HG02763 (cell line): ENCODE measurements around the gene BRF1.

Source experiments
- ATAC-seq: cut with Tn5 transposase; IDR thresholded peaks from one replicate; pipeline ENCODE4 v1.9.1; 2021; ENCODE audit warnings: mild to moderate bottlenecking, moderate library complexity; ENCODE audit not compliant: unreplicated experiment

Gene BRF1

DNA sequence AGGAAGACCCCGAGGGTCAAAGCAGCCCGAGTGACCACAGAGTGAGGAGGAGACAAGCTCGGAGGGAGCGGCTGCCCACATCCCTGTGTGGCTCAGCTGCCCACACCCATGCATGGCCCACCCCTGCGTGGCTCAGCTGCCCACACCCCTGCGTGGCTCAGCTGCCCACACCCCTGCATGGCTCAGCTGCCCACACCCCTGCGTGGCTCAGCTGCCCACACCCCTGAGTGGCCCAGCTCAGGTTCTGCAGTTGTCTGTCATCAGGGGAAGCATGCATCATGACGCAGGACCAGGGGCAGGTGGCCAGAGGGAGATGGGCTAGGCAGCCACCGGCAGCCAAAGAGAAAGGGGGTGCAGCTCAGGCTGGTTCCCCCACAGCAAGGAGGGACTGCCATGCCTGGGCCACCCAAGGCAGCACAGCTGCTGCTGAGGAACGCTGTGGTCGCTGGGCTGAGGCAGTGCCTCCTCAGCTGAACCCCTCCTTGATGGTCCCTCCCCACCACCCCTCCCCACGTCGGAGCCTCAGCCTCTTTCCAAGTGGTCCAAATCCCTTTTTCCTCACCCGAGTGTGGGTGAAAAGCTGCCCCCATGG lies 86.4 kb downstream of the BRF1 start:
- no peak for ATAC-seq

DNA sequence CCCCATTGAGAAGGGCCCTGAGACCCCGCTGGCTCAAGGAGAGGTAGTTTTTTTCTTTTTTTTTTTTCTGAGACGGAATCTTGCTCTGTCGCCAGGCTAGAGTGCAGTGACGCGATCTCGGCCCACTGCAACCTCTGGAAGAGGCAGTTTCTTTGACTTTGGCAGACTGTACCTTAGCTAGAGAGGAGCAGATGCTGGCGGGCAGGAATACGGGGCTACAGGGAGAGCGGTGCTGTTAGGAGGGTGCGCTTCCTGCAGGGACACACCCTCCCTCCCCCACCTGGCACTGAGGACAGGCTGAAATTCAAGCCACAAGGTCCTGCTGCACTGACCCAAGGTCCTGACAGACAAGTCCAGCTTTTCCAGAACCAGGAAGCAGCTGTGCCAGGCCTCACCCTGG lies 87.4 kb downstream of the BRF1 start:
- no peak for ATAC-seq

DNA sequence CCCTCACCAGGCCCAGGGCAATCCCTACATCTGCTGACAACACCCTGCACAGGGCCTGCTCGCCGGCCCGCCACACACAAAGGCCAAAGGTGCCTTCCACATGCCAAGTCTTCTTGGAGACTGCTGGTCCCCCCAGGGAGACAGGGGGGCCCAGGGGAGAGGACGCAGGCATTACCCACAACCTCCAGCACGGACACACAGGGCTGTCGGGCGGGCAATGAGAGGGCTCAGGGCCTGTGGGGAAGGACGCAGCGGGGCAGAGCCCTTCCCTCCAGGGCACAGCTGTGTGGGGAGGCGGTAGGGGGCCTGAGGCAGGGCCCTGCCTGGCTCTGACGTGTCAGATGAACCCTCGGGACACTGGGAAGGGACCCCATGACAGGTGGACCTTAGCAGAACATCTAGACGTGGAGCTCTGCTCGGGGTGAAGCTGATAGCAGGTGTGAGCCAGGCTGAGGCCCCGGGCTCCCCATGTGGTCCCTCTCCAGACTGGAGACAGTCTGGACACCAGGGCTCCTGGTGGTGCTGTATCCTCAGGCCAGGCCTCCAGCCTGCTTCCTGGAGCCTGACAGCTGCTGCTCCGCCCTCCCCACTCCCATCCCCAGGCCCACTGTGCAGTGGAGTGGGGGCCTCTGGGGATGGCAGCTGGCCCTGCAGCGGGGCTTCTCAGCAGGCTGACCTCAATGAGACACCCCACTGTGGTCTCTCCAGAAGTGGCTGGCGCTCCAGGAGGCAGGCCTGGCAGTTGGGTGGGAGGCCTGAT lies 88.1 kb downstream of the BRF1 start:
- ATAC-seq, result no peak

DNA sequence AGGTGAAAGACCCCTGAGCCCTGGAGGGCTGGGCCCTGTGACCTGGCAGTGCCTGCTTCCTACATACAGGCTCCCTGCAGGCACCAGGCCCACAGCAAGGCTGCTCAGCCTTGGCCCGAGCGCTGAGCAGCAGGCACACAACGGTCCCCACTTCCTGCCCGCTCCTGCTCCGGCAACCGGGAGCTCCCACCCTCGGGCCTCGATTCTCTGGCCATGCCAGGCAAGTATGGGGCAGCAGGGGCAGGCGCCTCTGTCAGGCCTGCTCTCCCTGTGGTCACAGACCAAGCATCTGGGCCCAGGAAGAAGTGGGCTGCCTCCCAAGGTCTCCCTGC lies 89.1 kb downstream of the BRF1 start:
- ATAC-seq, result no peak

DNA sequence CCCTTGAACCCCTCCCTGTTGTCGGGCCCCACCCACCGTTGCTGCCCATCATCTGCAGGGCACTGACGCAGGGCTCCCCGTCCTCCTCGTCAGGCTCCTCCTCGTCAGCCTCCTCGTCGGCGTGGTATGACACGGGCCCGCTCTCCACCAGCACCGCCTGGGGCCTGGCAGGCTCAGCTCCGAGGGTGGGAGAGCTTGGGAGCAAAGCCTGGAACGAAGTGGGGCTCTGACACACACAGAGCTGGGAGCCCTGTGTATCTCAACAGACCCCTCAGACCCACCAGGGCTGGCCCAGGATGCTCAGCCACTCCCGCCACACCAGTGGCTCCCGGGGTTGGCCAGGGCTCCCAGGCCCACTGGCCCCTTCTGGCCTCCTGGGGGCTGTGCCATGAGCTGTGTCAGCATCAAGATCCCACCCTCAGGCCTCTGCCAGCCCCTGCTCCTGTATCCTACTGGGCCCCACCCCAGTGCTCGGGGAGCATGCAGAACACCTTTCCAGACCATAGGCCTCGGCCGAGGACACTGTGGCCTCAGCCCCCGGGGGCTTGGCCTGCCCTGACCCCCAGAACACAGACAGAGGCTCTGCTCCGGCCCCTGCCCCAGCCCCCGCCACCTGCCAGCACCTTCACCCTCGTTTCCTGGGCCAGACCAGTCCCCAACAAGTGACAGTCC lies 89.6 kb downstream of the BRF1 start:
- ATAC-seq, result no peak

DNA sequence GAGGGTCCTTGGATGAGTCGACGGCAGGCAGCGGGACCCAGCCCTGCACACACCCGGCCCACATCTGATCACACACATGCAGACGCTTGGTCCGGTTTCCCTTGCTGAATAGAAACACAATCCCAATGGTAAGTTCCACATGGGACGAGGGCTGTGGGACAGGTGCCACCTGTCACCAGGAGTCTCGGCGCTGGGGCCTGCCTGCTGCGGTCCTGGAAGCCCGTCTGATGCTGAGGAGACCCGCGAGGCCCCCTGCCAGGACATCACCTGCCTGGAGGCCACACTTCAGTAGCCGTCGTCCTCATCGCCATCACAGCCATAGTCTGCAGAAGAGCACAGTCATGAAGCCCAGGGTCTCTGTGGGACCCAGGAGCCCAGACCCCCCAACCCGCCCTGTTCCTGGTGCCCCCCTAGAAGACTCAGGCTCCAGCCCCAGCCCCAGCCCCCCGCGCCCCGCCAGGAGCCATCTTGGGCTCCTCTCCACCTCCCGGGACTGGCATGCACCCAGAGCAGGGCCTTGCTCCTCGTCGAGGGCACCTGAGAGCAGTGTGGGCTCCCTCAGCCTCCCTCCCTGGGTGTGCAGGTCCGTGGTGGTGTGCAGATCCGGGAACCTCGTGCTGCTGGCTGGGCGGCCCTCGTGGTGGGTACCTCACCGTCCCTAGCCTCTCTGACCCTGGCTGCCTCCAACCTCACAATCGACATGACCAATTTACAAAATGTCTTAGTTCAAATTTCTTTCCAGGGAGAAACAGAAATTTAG lies 90.4 kb downstream of the BRF1 start:
- no peak for ATAC-seq

DNA sequence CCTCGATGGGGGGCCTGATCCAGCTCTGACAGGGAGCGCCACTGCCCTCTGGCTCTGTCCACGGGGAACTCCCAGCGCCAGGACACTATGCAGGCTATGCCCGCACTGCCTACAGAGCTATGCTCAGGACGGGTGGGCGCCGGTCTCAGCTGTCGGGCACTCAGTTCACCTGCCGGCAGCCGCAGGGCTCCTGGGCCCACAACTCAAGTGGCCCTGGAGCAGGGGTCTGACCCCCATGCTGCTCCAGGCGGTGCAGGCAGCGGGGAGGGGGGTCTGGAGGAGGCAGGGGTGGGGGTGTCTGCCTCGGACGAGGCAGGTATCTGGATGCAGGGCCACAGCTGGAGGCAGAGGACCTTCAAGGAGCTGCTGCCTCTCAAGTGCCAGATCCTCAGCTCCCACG lies 91.2 kb downstream of the BRF1 start:
- ATAC-seq, result no peak

DNA sequence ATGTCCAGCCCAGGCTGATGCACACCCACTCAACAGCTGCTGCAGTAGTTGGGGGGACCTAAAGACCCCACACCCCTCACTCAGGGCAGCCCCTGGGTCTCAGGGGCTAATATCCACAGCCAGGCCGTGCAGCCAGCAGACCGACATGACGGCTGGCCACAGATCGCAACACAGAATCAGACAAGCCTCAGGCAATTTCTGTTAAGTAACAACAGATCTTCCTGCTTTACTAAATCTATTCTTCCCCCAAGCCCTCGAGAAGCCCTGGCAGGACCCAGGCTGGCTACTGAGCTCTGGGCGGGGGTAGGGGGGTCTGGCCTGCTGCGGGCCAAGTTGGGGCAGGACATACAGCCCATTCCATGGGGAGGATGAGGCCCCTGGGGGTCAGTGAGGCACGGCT lies 91.7 kb downstream of the BRF1 start:
- no peak for ATAC-seq

DNA sequence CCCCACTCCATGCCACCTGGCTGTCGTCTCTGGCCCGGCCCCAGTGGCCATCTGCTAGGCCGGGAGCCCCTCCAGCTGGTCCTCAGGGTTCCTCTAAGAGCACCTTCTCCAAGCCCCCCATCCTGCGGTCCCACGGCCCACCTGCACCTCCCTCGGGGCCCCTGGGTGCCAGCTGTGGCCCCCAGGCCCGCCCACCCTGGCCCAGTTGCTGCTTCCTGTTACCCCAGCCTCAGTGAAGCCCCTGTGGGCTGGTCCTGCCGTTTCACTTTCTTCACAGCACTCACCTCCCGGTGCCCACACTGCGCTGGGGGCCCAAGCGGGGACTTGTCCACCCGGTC lies 92.1 kb downstream of the BRF1 start:
- ATAC-seq, result no peak

DNA sequence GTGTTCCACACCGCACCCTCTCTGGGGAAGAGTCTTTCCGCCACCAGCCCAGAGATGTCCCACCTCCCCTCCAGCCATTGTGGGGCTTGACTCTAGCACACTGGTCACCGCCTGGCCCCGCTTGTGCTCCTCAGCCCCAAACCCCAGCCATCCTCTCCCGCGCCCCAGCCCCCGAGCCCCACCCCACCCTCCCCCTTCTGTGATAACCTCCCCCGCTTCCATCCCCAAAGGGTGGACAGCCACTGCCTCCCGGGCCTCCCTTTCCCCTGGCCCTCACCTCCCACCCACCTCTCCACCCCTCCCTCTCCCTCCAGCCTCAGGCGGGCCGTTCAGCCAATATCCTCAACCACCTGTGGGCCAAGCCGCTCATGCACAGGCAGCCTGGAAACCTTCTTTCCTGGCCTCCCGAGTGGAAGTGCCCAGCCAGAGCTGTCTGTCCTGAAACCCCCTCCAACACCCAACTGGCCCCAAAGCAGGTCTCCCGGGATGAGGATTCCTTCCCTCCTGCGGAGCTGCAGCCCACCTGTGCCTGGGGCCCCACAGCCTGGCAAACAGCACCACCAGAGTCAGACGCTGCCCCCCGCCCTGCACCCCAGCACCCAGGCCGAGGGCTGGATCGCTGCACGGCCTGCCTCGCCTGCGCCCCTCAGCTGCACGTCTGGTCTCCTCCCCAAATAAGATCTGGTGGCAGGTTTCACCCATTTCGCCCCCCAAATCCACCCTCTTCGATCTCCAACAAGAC lies 92.6 kb downstream of the BRF1 start:
- no peak for ATAC-seq

DNA sequence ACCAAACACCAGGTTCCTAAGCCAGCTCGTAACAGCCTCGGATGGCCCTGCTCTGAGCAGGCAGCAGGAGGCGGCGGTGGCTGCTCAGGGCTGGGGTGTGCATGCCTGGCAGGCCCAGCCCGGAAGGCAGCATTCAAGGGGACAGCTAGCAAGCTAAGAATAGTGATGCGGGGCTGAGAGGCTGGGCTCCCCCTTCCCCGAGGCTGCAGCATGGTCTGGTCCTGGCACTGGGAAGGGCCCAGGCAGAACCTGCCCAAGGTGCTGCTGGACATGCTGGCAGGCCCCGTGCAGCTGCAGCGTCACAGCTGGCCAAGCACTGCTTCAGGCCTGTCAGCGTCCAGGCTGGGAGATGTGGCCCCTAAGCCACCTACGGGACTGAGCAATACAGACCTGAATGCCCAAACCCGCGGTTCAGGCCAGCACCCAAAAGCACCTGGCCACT lies 93.3 kb downstream of the BRF1 start:
- no peak for ATAC-seq

DNA sequence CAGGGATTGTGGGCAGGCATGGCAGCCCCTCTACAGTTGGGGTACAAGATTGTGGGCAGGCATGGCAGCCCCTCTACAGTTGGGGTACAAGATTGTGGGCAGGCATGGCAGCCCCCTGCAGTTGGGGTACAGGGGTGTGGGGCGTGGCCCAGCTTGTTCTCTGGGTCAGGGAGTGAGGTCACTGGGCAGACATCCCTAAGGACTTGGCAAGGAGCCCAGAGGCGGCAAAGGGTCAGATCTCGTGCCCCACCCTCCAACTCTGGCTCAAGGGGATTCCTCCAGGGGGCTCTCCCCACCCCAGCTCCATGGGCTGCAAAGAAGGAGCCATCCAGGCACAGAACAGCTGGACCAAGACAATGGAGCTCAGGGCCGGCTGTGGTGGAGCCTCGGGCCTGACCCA lies 93.9 kb downstream of the BRF1 start:
- no peak for ATAC-seq

DNA sequence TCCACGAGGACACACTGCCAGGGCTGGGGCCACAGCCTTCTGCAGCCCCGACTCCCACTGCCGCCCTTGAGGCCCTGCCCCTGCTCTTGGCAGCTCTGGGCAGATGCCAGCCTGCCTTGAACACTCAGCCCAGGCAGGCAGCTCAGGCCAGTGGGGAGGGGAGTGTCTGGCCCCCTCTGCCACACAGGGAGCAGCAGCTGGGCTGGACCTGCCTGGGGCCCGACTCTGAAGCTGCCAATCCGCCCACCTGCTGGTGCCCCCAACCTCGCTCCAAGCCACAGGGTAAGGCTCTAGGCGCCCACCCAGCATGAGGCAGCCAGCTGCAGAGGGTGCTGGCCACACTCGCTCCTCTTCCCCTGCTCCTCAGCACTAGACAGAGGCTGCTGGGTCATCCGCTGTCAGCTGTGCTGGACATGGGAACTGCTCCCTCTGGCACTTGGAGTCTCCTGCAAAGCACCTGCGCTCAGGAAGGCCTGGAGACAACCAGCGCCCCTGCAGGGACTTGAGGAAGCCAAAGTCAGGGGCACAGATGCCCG lies 95.1 kb downstream of the BRF1 start:
- no peak for ATAC-seq

DNA sequence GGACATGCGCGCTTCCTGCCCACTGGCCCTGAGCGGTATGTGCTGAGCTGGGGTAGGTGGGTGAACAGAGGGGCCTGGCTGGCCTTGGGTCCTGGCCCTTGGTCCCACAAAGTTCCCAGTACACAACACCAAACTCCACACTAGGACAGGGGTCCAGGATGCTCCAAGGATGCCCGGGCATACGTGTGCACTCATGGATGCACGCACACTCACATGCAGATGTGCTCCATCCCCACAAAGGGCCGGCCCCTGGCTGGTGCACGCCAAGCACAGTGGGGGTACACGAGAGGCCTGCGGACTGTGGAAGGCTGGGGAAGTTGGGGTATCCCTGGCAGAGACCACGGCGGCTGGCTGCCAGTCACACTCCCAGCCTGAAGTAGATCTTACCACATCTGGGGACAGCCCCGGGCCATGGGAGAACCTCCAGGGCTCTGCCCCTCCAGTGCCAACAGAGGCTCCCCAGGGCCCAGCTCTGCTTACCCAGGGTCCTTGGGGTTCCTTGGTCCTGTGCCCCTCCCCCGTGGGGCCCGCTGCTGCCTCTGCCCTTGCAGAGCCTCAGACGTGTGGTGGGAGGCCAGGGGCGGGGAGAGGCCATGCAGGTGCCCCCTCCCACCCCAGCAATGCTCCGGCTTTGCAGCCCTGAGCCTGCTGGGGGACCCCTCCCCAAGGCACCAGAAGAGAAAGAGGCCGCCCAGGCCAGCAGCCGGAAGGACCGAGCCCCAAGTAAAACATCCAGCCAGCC lies 95.7 kb downstream of the BRF1 start:
- no peak for ATAC-seq

DNA sequence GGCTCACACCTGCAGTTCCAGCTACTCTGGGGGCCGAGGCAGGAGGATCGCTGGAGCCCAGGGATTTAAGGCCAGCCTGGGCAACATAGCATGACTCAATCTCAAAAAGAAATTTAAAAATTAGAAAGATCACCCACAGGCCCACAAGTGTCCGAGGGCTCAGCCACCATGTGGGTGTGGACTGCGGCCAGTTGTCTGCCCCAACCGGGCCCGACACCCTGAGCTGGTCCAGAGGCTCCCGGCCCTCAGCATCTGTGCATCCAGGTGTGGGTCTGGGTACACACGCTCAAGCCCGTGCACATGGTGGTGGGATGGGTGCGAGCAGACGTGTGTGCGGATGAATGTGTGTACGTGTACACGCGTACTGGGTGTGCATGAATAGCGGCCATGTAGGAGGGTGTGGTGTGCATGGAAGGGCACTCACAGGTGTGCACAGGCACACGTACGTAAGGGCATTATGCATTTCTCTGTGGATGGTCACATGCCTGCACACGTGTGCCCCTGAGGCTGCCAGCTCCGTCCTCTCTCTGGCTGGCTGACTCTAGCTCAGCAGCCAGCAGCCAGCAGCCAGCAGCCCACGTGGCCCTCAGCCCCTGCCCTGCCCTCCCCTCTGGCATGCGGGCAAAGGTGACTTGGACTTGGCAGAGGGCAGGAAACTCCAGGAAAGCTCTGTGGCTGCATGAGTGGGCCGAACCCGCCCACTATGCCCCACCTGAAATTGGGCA lies 96.4 kb downstream of the BRF1 start:
- ATAC-seq, result no peak

DNA sequence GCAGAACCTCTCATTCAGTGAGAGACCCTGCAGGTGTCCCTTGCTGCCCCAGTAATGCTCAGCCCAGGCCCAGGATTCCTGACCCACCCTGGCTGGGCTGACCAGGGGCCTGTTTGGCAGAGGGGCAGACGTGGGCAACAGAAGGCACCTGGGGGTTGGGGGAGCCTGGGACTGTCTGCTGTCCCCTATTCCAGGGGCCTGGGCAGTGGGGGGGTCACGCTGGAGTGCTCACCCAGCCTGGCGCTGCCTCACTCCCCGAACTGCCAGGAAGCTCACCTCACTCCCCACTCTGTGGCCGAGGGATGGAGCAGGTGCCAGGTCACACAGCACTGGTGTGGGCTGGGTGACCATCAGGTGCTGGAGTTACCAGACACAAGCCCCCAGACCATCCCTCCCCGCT lies 97.1 kb downstream of the BRF1 start:
- no peak for ATAC-seq

DNA sequence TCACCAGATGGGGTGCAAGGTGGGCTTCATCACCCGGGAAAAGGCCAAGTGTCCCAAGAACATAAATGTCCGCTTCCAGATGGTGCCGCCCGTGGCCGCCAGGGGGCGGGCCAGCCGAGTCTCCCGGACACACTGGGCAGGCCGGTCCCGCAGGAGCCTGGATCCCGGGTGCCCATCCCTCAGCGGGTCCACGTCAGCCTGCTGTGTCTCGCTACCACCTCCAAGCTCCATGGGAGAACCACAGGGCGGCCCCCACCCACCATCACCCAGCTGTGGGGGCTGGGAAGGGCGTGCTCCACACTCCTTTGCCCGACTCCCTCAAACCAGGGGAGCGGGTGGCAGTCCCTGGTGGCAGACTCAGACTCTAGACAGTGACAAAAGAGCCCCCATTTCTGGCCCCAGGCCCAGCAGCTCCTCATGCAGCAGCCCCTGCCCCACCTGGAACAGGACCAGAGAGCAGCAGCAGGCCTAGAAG lies 97.7 kb downstream of the BRF1 start:
- no peak for ATAC-seq

DNA sequence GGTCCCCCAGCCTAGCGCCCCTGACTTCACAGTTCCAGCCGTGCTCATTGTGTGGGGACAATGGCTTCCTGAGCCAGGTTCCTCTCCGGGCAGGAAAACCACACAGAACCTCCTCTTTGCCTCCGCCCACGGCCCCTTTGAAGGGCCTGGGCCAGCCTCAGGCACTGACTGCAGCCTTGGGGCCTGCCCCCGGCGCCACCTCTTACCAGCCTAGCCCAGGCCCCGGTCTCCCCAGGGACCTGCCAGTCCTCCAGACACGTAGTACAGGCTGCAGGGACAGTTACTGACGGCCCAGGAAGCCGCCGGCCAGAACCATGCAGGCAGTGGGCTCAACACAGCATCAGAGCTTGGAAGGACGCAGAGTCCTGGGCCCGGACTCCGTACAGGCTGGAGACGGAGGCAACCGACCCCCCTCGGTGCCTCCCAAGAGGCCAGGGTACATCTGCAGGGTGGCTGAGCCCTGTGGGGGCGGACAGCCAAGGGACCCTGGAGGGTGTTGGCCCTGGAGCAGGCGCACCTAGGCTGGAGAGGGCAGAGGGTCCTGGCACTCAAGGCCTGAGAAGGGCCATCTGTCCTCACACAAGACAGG lies 98.8 kb downstream of the BRF1 start:
- ATAC-seq, result no peak
